Measurements from ENCODE around the gene ZNF660.
A peak's percentile ranks its signal among the peaks of the same experiment; 100 is the strongest.
"Not testable (repeated sequence)": the region's sequence is repeated elsewhere in the genome, so short reads cannot be mapped to it uniquely, and the experiment has no call there.

ZNF660 gene

GRCh38 chr3:44584646-44585501, at the start of gene ZNF660:
Gene ZNF660, plus strand, starts transcription at chr3:44584964. Its CDS starts 9,230 bp downstream, at chr3:44594194.
- peak; percentile 85 for DNase-seq

- DNase-seq: no peak
Observed at GRCh38 chr3:44535364-44535763, 49.4 kb upstream of the ZNF660 start.

GRCh38 chr3:44544811-44545210, 40.0 kb upstream of the ZNF660 start:
- DNase-seq: not testable (repeated sequence)

- peak; percentile 70 for DNase-seq
Observed at GRCh38 chr3:44554626-44555592, 29.9 kb upstream of the ZNF660 start, which contains the start of gene ZKSCAN7. Gene ZKSCAN7, plus strand, starts transcription at chr3:44555193. Its CDS starts 1,855 bp downstream, at chr3:44557048.

- peak; percentile 14 for DNase-seq
Observed at GRCh38 chr3:44555723-44556122, 29.0 kb upstream of the ZNF660 start.

GRCh38 chr3:44557074-44557473, 27.7 kb upstream of the ZNF660 start:
- no peak for DNase-seq

- DNase-seq: no peak
Observed at GRCh38 chr3:44561076-44561475, 23.7 kb upstream of the ZNF660 start.

GRCh38 chr3:44562147-44562546, 22.6 kb upstream of the ZNF660 start:
- no peak for DNase-seq

- DNase-seq: no peak
Observed at GRCh38 chr3:44568561-44568960, 16.2 kb upstream of the ZNF660 start.

- no peak for DNase-seq
Observed at GRCh38 chr3:44571024-44571423, 13.7 kb upstream of the ZNF660 start.

- DNase-seq: no peak
Observed at GRCh38 chr3:44576613-44577012, 8.2 kb upstream of the ZNF660 start.

- DNase-seq: not testable (repeated sequence)
Observed at GRCh38 chr3:44577354-44577952, 7.3 kb upstream of the ZNF660 start.

- DNase-seq: not testable (repeated sequence)
Observed at GRCh38 chr3:44578316-44578715, 6.4 kb upstream of the ZNF660 start.

GRCh38 chr3:44578924-44579515, 5.7 kb upstream of the ZNF660 start:
- not testable (repeated sequence) for DNase-seq

GRCh38 chr3:44579749-44580148, 5.0 kb upstream of the ZNF660 start:
- not testable (repeated sequence) for DNase-seq

GRCh38 chr3:44580971-44581370, 3.8 kb upstream of the ZNF660 start:
- DNase-seq: not testable (repeated sequence)

- DNase-seq: no peak
Observed at GRCh38 chr3:44596621-44597020, 11.9 kb downstream of the ZNF660 start.

GRCh38 chr3:44601749-44602148, 17.0 kb downstream of the ZNF660 start:
- no peak for DNase-seq

GRCh38 chr3:44612678-44613077, 27.9 kb downstream of the ZNF660 start:
- no peak for DNase-seq

GRCh38 chr3:44624749-44625480, 40.2 kb downstream of the ZNF660 start, which contains the start of gene ZNF197:
Gene ZNF197, plus strand, starts transcription at chr3:44625036. Its CDS starts 4,119 bp downstream, at chr3:44629155.
- peak; percentile 90 for DNase-seq

- DNase-seq: no peak
Observed at GRCh38 chr3:44628716-44629115, 44.0 kb downstream of the ZNF660 start.

- DNase-seq: no peak
Observed at GRCh38 chr3:44632193-44632592, 47.4 kb downstream of the ZNF660 start.
